ENCODE measurements around the gene MLKL.
"Not testable (repeated sequence)": the region's sequence is repeated elsewhere in the genome, so short reads cannot be mapped to it uniquely, and the experiment has no call there.

The MLKL gene

DNA sequence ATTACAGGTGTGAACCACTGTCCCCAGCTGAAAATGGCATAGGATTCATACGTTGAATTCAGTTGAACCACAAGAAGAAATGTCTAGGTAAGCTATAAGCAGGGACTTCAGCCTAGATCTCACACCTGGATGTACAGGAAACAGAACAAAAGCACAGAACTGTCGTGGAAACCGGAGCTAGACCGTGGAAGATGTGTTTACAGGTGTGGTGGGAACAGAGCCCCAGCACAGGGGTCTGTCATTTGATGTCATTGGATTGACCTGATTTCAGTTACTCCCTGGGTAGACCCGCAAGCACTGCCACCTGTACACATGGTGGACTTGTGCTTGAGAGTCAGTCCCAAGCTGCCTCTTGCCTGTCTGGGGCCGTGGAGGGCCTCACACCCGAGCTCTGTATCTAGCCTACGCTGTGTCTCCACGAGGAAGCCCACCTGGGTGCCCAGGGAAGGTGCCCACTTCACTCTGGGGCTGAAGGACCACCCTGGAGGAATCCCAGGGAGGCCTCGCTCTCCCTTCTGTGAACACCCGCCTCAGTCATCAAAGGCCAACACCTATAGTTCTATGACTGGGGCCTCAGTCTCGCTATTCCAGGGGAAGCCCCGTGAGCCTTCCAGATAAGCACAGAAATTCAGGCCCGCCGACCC is 32.2 kb upstream of the MLKL start:
- DNase-seq (ENCODE audit: low spot score): no peak

DNA sequence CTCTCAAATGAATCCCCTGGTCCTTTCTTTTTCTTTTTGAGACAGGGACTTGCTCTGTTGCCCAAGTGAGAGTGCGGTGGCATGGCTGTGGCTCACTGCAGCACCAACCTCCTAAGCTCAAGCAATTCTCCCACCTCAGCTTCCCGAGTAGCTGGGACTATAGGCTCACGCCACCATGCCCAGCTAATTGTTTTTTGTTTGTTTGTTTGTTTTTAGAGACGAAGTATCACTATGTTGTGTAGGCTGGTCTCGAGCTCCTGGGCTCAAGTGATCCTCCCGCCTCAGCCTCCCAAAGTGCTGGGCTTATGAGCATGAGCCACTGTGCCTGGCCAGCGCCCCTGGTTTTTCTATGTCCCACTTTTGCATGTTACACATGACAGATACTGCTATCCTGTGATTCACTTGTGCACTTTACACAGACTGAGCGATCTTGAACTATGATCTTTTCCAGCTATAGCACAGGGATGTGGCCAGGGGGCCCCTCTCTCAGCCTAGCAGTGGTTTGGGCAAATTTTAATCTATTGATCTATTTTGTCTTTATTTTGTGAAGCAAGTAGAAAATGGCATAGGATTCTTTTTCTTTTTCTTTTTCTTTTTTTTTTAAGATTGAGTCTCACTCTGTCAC is 31.3 kb upstream of the MLKL start:
- no peak for DNase-seq (ENCODE audit: low spot score)

DNA sequence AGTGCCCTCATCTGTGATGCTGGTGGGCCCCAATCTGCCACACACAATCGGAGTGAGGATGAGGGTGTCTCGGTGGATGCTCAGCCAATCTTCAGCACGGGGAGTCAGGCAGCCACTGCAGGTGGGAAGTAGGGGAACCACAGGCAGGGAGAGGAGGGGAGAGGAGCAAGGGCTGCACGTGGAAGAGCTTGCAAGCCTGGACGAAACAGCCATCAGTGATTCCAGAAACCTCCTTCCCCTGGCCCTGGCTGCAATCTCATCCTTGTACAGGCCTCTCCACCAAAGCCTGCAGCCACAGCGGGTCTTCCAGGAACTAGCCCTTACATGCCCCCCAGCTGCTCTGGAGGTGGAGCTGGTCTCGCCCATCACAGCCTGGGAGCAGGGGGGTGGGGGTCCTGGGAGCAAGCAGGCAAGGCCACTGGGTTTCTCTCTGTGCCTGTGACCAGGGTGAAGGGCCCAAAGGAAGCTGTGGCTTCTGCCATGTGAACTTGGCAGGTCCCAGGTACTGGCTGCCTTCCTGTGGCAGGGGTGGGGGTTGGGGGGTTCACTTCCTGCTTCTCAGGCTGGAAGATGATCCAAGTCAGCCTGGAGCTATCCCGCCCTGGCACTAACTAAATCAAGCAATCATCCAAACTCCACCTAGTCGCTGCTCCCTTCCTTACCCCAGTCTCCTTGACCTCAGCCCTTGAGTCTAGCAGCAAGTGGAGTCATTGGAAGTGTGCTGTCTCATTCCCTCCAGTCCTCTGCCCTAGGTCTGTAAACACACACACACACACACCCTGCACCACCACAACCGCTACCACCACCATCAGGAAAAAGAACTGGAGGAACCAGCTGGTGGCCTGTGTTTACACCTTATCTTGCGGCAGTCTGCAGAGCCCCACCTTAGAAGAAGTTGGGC is 29.4 kb upstream of the MLKL start:
- DNase-seq (ENCODE audit: low spot score): peak; percentile 29

DNA sequence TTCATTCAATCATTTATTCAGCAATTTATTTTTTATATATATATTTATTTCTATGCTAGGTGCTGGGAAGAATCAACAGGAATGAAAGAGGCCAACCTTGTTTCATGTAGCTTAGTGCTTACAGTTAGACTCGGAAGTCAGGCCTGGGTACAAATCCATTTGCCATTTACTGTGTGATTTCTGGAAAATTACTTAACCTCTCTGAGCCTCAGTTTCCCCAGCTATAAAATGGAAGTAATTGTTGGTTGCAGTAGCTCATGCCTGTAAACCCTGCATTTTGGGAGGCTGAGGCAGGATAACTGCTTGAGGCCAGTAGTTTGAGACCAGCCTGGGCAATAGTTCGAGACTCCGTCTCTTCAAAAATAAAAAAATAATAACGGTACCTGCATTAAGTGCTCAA is 27.2 kb upstream of the MLKL start:
- no peak for DNase-seq (ENCODE audit: low spot score)

DNA sequence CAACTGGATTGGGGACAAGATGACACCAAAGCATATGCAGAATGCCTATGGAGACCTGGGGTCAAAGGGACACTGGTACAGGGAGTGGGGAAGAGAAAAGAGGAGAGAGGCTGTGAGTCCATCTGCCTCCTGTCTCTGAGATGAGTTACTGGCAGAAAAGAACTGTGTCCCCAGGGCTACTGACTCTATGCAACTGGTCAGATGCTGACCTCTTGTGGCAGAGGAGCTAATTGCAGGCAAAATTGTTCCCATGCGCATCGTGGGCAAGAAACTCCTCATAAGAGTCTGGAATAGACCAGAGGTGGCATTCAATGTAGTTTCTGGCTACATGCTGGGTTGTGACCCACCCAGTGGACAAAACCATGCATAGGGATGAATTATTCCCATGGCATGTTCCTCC is 26.1 kb upstream of the MLKL start:
- DNase-seq (ENCODE audit: low spot score): no peak

DNA sequence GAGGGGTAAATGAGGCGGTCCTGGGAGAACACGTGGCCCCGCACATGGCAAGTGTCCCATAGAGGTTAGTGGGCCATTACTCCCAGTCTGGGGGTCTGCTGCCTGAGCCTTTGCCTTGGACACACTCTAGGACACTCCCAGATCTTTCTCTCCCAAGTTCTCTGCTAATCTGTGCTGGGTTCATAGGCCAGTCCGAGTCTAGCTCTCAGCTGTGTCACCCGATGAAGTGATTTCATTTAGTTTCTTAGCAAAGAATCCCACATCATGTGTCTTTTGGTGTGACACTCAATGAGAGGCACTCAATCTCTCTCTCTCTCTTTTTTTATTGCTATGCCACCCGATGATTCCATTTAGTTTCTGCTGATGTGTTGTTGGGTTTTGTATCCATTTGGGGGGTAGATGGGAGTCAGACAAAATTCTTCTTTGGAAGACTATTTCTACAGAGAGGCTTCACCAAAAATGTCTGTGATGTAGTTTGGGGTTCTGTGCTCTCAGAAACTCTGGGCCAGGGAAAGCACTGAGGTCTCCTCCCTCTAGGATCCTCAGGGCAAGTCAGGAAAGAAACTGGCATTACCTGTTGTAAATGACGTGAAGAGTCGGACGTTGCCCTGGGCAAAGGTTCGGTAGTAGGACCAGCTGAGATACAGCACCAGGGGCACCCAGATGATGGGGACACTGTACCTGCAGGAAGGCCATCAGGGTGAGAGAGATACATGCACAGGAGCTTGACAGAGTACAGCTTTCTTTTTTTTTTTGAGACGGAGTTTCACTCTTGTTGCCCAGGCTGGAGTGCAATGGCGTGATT is 25.2 kb upstream of the MLKL start:
- no peak for DNase-seq (ENCODE audit: low spot score)

DNA sequence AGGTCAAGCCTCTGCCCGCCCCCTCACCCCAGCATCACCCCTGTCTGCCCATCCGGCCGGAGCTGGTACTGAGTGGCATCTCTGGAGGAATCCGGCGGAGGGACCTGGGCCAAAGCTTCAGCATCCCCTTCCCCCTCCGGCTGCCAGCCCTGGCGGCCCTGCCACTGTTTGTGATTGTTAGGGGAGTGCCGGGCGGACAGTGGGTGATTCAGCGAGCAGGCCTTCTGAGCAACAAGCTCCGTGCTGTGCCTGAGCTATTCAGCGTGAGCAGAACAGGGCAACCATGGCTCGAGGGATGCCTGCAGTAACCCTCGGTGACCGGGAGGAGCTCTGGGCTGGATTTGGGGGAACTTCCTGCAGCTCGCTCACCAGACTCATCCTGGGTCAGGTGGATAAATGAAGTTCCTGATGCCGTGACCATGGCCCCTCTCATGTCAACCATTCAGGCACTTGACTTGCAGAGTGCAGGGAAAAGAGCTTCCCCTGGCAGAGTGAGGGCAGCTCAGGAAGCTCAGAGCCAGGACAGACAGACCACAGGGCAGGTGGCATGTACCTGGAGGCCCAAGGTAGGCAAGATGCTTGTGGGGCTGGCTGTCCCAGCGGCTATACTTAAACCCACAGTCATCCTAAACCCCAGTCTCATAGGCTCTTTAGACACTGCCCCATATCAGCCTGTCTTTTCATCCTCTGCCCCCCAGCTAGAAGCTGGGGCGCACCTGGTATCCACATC is 24.3 kb upstream of the MLKL start:
- no peak for DNase-seq (ENCODE audit: low spot score)

DNA sequence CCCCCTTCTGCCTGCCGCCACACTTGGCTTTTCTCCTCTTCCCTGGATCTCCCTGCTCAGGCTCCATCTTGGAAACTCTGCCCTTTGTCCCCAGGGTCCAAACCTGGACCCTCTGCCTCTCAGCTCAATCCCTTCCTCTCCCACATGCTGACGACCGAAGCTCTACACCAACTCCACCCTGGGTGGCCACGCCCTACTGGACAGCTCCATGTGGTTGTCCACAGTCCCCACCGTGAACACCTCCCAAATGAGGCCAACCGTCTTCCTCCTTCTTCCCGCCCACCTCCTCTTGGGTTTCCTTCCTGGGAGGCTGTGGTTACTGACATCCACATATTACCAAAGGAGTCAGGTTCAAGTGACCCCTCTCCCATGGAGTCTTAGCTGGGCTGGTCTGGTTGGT is 22.6 kb upstream of the MLKL start:
- DNase-seq (ENCODE audit: low spot score): no peak

DNA sequence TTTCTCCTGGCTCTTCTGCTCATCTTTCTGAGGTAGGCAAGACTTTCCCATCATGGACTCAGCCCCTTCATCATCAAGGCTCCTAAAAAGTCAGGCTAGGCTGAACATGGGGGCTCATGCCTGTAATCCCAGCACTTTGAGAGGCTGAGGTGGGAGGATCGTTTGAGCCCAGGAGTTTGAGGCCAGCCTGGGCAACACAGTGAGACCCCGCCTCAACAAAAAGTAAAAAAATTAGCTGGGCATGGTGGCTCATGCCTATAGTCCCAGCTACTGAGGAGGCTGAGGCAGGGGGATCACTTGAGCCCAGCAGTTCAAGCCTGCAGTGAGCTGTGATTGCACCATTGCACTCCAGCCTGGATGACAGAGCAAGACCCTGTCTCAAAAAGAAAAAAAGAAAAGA is 21.5 kb upstream of the MLKL start:
- DNase-seq (ENCODE audit: low spot score): not testable (repeated sequence)

DNA sequence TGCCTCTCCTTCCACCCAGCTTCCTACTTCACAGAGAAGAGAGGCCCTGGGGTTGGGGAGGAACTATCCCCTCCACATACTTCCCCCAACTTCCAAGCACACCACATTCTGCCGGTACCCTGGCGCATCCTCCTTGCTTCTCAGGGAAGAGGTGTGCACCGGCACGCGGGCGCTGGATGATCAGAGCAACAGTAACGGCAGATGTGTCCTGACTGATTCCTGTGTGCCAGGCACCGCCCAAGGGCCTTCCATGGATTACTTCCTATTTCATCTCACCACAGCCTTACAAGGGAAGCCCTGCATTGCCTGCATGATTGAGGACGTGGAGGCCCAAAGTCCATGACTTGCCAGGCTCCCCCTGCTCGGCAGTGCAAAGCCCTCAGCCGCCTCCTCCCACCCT is 21.1 kb upstream of the MLKL start:
- DNase-seq (ENCODE audit: low spot score): no peak

DNA sequence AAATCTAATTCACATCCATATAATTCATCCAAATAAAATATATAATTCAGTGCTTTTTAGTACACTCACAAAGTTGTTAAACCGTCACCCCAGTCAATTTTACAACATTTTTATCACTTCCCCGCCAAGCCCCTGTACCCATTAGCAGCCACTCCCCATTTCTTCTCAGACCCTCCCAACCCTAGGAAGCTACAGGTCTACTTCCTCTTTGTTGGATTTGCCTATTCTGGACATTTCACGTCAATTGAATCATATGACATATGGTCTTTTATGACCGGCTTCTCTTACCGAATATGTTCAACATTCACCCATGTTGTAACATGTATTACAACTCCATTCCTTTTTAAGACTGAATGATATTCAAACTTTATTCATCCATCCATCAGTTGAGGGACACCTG is 19.9 kb upstream of the MLKL start:
- no peak for DNase-seq (ENCODE audit: low spot score)

DNA sequence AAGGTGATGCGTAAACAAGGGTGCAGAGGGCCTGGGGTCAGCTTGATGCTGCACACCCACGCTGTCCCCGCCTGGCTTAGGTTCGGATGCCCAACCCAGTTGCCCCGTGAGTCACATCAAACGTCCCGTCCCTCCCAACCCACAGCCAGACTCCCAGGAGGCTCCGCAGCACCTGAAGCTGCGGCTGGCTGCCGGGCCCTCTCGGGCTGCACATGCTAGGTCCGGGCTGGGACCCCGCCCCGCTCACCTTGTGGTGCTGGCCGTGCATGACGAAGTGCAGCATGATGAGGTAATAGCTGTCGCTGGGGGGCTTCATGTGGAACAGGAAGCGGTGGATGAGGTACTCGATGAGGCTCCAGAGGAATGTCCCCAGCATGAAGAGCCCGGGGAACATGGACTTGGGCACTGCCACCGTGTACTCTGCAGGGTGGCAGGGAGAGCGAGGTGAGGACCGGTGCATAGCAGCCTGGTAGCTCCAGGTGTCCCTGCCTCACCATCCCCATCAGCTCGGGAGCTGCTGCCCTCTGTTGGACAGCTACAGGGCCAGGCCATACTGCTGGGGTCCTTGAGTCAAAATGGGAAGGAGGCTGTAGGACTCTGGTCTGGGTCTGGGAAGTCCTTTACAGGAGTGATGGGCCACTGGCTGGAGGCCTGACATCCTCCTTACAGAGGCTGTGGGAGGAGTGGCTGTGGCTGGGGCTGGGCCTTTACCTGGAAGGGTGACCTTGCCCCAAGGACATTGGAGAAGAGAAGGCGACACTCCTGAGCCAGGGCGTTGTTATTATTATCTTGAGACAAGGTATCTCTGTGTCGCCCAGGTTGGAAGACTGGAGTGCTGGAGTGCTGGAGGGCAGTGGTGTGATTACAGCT is 18.3 kb upstream of the MLKL start:
- DNase-seq (ENCODE audit: low spot score): no peak

DNA sequence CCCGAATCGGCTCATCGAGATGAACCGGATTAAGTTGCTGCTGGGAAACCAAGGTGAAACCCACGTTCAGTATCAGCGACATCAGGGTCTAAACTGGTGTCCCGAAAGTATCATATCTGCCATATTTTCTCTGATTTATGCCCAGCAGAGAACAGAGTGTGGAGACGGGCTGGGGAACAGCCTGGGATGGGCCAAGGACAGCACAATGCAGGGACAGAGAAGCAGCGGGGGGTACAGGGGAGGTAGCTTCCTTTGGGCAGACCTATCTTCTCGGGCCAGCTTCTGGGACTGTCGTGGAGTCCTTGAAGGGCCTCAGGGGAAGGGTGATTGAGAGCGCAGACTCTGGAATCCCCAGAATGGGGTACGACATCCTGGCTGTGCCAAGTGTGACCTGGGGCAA is 17.5 kb upstream of the MLKL start:
- no peak for DNase-seq (ENCODE audit: low spot score)

DNA sequence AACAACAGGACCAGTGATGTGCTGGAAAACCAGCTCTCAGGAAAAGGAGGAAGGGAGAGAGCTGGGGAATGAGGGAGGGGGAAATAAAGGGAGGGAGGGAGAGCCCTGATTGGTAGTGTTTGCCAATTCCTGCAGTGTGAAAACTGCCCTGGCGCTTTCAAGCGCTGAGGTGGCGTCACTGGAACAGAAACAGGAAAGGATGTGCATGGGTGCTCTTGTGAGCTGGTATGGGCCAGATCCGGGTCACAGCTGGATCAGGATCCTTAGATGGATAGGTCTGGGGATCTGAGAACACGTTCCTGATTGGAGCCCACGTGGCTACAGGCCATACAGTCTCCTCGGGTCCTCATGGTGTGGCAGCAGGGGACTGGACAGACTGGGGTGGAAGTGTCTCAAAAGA is 16.7 kb upstream of the MLKL start:
- no peak for DNase-seq (ENCODE audit: low spot score)

DNA sequence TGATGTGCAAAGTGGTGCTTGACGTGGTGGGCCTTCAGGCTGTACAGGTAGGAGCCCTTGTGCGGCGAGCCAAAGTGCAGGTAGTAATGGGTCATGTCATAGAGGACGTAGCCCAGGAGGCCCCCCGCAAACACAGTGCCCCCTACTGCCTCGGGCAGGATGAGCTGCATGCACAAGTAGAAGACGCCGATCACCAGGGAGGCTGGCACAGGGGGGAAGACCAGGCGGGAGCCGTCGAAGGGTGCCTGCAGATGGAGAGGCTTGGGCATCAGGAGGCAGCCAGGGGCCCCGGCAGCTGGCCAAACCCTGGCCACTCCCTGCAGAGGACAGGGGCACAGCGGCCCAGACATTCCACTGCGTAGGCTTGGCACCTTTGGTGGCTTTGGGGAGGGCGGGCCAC is 15.7 kb upstream of the MLKL start:
- no peak for DNase-seq (ENCODE audit: low spot score)

DNA sequence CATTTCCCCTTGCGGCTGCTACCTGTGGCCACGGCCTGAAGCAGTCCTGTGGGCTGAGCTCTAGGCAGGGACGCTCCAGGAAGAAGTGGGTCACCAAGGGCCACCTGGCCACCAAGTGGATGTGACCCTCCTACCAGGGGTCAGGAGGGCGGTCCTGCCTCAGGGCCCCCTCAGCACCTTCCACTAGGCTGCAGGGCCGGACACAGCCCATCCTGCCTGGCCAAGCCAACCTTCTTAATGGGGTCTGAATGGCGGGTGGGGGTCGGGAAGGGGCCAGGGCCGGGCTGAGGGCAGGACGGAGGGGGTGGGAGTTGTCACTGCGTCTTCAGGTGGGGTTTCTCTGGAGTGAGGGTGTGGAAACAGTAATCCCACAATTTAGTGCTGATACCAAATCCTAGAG is 13.2 kb upstream of the MLKL start:
- no peak for DNase-seq (ENCODE audit: low spot score)

DNA sequence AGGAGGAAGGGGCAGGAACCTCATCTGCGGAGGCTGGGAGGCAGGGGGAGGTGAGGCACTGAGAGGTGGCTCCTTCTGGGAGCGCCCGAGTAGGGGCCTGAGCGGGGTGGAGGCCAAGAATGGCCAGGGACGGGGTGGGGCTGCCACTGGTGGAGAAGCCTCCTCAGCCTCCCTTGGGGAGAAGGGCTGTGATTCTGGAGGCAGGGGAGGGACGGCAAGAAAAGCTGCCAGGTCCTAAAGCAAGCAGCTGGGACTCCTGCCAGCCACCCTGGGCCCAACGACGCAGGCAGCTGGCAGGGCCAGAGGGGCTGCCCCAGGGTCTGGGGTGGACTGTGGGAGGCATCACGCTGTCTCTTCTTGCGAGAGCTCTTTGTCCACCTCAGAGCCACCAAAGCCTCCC is 12.7 kb upstream of the MLKL start:
- no peak for DNase-seq (ENCODE audit: low spot score)

DNA sequence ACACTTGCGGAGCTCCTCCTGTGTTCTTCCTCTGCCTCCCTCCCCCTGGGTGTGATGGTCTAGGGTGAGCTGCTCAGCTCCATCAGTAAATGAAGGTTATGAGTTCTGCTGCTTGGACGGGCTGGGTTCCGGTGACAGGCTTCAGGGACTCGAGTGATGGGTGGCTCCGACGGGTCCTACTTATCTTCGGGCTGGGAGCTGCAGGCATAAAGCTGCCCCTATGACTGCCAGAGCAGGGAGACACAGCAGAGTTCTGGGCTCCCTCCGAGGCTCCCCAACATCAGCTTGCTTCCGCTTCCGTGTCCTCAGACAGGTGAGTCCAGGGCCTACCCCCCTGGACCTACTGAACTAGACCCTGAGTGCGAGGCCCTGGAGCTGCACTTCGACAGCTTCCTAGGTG is 11.3 kb upstream of the MLKL start:
- no peak for DNase-seq (ENCODE audit: low spot score)

DNA sequence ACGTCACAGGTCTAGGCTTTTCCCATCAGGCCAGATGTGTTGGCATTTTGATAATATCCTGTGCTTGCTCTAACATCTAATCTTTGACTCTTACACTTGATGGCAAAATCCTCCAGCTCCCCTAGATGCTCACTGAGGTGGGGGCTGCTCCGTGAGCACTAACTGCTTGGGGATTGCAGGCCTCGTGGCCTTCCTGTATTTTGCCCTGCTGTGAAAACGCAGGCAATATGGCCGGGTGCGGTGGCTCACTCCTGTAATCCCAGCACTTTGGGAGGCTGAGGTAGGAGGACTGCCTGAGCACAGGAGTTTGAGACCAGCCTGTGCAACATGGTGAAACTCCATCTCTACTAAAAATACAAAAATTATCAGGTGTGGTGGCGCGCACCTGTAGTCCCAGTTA is 9.7 kb upstream of the MLKL start:
- no peak for DNase-seq (ENCODE audit: low spot score)

DNA sequence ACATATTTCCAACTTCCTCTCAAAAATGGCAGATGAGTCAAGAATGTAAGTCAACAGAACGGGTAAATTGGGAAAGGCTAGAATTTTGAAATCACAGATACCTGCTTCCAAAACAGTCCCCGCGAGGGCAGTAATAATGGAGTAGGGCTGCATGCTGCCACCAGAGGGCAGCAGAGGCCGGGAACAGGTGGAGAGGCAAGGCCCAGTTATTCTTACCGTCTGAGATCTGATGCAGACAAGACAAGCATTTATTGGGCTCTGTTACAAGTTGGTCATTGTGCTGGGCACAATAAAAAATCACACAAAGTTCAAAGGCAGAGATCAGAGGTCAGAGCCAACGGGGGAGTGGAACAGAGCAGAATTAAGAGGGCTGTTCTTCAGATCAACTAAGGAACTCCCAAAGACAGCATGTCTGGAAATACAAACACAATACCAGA is 8.8 kb upstream of the MLKL start:
- peak; percentile 81 for DNase-seq (ENCODE audit: low spot score)

DNA sequence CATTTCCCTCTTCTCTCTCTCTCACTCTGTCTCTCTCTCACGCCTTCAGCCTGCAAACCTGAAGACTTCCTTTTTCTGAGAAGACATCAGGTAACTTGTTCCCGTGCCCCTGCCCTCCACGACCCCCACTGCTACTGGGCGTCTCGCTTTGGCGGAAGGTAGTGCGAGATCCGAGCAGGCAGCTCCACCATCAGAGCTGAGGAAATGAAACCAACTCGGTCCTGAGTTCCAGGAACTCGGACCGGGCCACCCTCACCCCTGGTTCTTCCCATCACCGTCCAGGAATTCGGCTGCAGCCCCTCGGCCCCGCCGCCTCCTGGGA is 585 bp downstream of the MLKL start:
- peak; percentile 30 for DNase-seq (ENCODE audit: low spot score)
